Measurements from ENCODE around the gene PTPRT.

- TF ChIP-seq CTCF (IDR thresholded peaks at IDR 0.05) (no peak), POLR2A (IDR thresholded peaks at IDR 0.05) (no peak)
Observed at GRCh38 chr20:42988319-42988718, 201.4 kb downstream of the PTPRT start.
